Effector CD8-positive, alpha-beta T cell (primary cell): ENCODE results near the gene ANKRD40.
"Not testable (repeated sequence)": the region's sequence is repeated elsewhere in the genome, so short reads cannot be mapped to it uniquely, and the experiment has no call there.

Experiments
- DNase-seq: peaks from one replicate; lab custom pipeline; 2025; lab: John Stamatoyannopoulos, UW

The ANKRD40 gene

GRCh38 chr17:50685691-50686493 is 21.8 kb downstream of the ANKRD40 start:
- DNase-seq = no peak

GRCh38 chr17:50685334-50685665 is 22.4 kb downstream of the ANKRD40 start:
- DNase-seq = no peak

- no peak for DNase-seq
Measured at GRCh38 chr17:50684612-50685333, 22.9 kb downstream of the ANKRD40 start.

- no peak for DNase-seq
Measured at GRCh38 chr17:50684288-50684611, 23.5 kb downstream of the ANKRD40 start.

GRCh38 chr17:50683434-50684287 is 24.1 kb downstream of the ANKRD40 start:
- DNase-seq = no peak

- no peak for DNase-seq
Measured at GRCh38 chr17:50682938-50683337, 24.8 kb downstream of the ANKRD40 start.

- DNase-seq = no peak
Measured at GRCh38 chr17:50682441-50682840, 25.3 kb downstream of the ANKRD40 start.

- DNase-seq = no peak
Measured at GRCh38 chr17:50681263-50682200, 26.2 kb downstream of the ANKRD40 start.

GRCh38 chr17:50680543-50681262 is 27.0 kb downstream of the ANKRD40 start:
- not testable (repeated sequence) for DNase-seq

GRCh38 chr17:50680126-50680525 is 27.6 kb downstream of the ANKRD40 start:
- no peak for DNase-seq

- no peak for DNase-seq
Measured at GRCh38 chr17:50679008-50679544, 28.6 kb downstream of the ANKRD40 start.

- no peak for DNase-seq
Measured at GRCh38 chr17:50677851-50678375, 29.8 kb downstream of the ANKRD40 start.

- DNase-seq = no peak
Measured at GRCh38 chr17:50676065-50676975, 31.4 kb downstream of the ANKRD40 start.

GRCh38 chr17:50675627-50676026 is 32.1 kb downstream of the ANKRD40 start:
- DNase-seq = no peak

GRCh38 chr17:50675190-50675589 is 32.5 kb downstream of the ANKRD40 start:
- no peak for DNase-seq

GRCh38 chr17:50672831-50673551 is 34.7 kb downstream of the ANKRD40 start:
- no peak for DNase-seq

GRCh38 chr17:50672071-50672470 is 35.6 kb downstream of the ANKRD40 start:
- DNase-seq = no peak

- no peak for DNase-seq
Measured at GRCh38 chr17:50668838-50669581, 38.7 kb downstream of the ANKRD40 start.
